Tibial artery (tissue), 4 donors: ENCODE measurements around the gene INTS6L.

Source experiments
- DNase-seq, 2 donors: peaks; one replicate each; pipeline ENCODE4 v3.0.0-alpha.2; 2019
- H3K27ac ChIP-seq, 2 donors: fragments of 200-600 bp; sonication (generic) in 1 of 2; 1 replicate in 1 of 2; 2 replicates in 1 of 2; pipeline ENCODE4 v1.5.1; 2018 to 2019; ENCODE audit warnings: mild to moderate bottlenecking in 1 of 2
- H3K27me3 ChIP-seq, 2 donors: fragments of 200-600 bp; sonication (generic) in 1 of 2; one replicate each; pipeline versions ENCODE4 v1.5.1 to v1.6.0; 2016 to 2019
- H3K36me3 ChIP-seq, 3 donors: fragments of 200-600 bp; sonication (generic) in 2 of 3; one replicate each; pipeline ENCODE4 v1.5.1; 2016 to 2019; ENCODE audit warnings: mild to moderate bottlenecking in 2 of 3
- H3K4me1 ChIP-seq, 4 donors: fragments of 200-600 bp; sonication (generic) in 2 of 4; 1 replicate in 3 of 4; 2 replicates in 1 of 4; pipeline ENCODE4 v1.5.1; 2016 to 2019
- H3K4me3 ChIP-seq, 2 donors: fragments of 200-600 bp; sonication (generic) in 1 of 2; 1 replicate in 1 of 2; 2 replicates in 1 of 2; pipeline ENCODE4 v1.5.1; 2018 to 2019; ENCODE audit warnings: mild to moderate bottlenecking in 2 of 2
- H3K9me3 ChIP-seq, 3 donors: fragments of 200-600 bp; sonication (generic) in 1 of 3; one replicate each; pipeline ENCODE4 v1.5.1; 2016 to 2019
- CTCF ChIP-seq, 2 experiments: fragments of 200-600 bp in 1 of 2; fragments of 450-650 bp in 1 of 2; IDR thresholded peaks; one replicate each; pipeline ENCODE4 v1.5.1; 2017 to 2019; ENCODE audit warnings: antibody characterized with exemption in 2 of 2, mild to moderate bottlenecking in 1 of 2, moderate library complexity in 1 of 2
- intact Hi-C: fragments of 100-400 bp; cut with DNase I; formaldehyde crosslinking; loops from one replicate; pipeline ENCODE4 v1.15.0; 2023; ENCODE audit warnings: low total_unique reads

The INTS6L gene

GRCh38 chrX:135518161-135518560 lies 2.3 kb upstream of the INTS6L start:
- Histone ChIP-seq H3K27ac (no peak overlapping the region), H3K4me3 (no peak overlapping the region), H3K27me3 (no peaks in the 10 kb centered on the region), H3K9me3 (no peaks in the 10 kb centered on the region), H3K4me1 (peaks cover 0 to 2% (median under 1%) of the 10 kb centered on the region in 4 donors), H3K36me3 (no peaks in the 10 kb centered on the region)
- TF ChIP-seq CTCF (IDR thresholded peaks at IDR 0.05) = no peak
- no peak for DNase-seq
- intact Hi-C loops = no loop called here

- Histone ChIP-seq H3K27me3 (no peaks in the 10 kb centered on the region), H3K4me1 (peaks cover 0 to 2% (median 0%) of the 10 kb centered on the region in 4 donors), H3K36me3 (no peaks in the 10 kb centered on the region), H3K27ac (peak overlapping the region; percentile 96 to 97), H3K9me3 (no peaks in the 10 kb centered on the region), H3K4me3 (peak overlapping the region; percentile 86 to 87)
- no peak for DNase-seq
- intact Hi-C loops = no loop called here
- TF ChIP-seq CTCF (IDR thresholded peaks at IDR 0.05) = no peak
Measured at GRCh38 chrX:135520022-135520552, 373 bp upstream of the INTS6L start.

GRCh38 chrX:135521405-135522131 lies 1.1 kb downstream of the INTS6L start:
- Histone ChIP-seq H3K36me3 (no peaks in the 10 kb centered on the region), H3K9me3 (no peaks in the 10 kb centered on the region), H3K27me3 (no peaks in the 10 kb centered on the region), H3K27ac (peak overlapping the region; percentile 96 to 97), H3K4me1 (peaks cover 0 to 2% (median 0%) of the 10 kb centered on the region in 4 donors), H3K4me3 (peak overlapping the region; percentile 86 to 87)
- peak; percentile 76 to 91 for DNase-seq
- no peak for TF ChIP-seq CTCF (IDR thresholded peaks at IDR 0.05)
- intact Hi-C loops = no loop called here

GRCh38 chrX:135522132-135522530 lies 1.7 kb downstream of the INTS6L start:
- H3K4me1 ChIP-seq = peaks cover 0 to 2% (median 0%) of the 10 kb centered on the region in 4 donors
- H3K4me3 ChIP-seq = peak overlapping the region; percentile 86 to 87
- no peaks in the 10 kb centered on the region for H3K27me3 ChIP-seq
- no peak for DNase-seq
- peak overlapping the region; percentile 58 to 79 for H3K27ac ChIP-seq
- H3K36me3 ChIP-seq = no peaks in the 10 kb centered on the region
- intact Hi-C loops = no loop called here
- no peaks in the 10 kb centered on the region for H3K9me3 ChIP-seq
- no peak for TF ChIP-seq CTCF (IDR thresholded peaks at IDR 0.05)

GRCh38 chrX:135522878-135523693 lies 2.6 kb downstream of the INTS6L start:
- no peak for DNase-seq
- peaks cover 0 to 2% (median 0%) of the 10 kb centered on the region in 4 donors for H3K4me1 ChIP-seq
- no peaks in the 10 kb centered on the region for H3K27me3 ChIP-seq
- H3K27ac ChIP-seq = peak overlapping the region; percentile 58 to 79
- H3K36me3 ChIP-seq = no peaks in the 10 kb centered on the region
- H3K9me3 ChIP-seq = no peaks in the 10 kb centered on the region
- intact Hi-C loops = no loop called here
- TF ChIP-seq CTCF (IDR thresholded peaks at IDR 0.05) = no peak
- H3K4me3 ChIP-seq = peak overlapping the region; percentile 86 to 87
